GM21526 (cell line): ENCODE measurements around the gene ZNF672.
"Not testable (repeated sequence)": the region's sequence is repeated elsewhere in the genome, so short reads cannot be mapped to it uniquely, and the experiment has no call there.

ENCODE experiments used
- ATAC-seq: cut with Tn5 transposase; IDR thresholded peaks from one replicate; pipeline ENCODE4 v1.9.1; 2021; ENCODE audit warnings: moderate library complexity; ENCODE audit not compliant: unreplicated experiment, low FRiP score

The ZNF672 gene

DNA sequence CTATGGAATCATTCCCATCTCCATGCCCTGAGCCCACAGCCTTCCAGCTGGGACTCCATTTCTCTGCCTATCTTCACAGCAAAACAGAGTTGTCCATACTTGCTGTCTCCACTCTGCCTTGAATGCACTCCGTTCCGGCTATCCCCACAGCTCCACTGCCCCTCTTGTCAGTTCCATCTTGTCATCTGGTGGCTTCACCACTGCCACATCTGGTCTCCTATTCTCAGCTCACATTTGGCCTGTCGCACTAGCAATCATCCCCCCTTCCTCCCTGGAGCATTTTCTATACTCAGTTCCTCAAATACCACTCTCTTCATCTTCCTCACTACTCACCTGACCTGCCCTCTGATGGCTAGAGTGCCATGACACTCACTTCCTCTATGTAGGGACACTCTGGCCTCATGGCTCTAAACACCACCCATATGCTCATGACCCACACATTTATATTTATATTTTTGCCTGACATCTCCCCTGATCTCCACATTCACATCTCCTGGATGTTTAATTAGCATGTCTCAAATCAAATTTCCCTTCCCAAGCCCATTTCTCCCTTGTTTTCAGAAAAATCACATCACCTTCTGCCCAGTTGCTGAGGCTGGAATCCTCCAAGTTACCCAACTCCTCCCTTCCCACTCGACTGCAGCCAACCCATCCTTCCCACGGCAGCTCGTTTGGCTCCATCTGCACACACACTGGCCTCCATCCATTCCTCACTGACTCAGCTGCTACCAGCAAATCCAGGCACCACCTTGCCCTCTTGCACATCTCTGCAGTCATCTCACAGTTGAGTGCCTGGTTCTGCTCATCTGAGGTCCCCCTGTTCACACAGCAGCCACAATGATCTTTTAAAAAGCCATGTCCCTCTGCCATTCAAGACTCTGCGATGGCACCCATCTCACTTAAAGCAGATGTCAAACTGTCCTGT is 14.7 kb downstream of the ZNF672 start:
- ATAC-seq, result no peak

DNA sequence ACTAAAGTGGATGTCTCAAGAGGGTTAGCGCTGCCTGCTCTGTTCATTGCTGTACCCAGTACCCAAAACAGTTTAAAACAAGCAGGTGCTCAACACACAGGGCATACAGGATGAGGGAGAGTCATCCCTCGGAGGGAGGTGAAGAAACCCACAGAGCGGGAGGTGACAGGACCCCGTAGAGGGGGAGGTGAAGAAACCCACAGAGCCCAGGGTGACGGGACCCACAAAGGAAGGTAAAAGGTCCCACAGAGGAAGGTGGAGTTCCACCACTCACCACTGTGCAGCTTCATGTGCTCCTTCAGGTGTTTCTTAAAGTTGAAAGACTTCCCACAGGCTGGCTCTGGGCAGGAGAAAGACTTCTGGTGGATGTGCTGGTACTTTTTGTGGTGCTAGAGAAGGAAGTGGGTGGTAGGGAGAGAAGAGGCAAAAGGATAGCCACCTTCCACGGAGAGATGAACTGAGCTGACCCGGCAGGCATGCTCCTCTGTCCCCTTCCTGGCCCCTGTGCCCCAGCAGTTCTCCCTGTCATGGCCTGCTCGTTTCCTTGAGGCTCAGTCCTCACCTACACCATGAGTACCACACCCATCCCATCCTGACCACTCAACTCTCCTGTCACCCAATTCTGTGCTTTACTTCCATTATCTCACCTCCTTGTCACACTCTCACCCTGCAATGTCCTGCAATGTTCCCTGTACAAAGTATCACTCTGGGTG is 15.8 kb downstream of the ZNF672 start:
- ATAC-seq, result no peak

DNA sequence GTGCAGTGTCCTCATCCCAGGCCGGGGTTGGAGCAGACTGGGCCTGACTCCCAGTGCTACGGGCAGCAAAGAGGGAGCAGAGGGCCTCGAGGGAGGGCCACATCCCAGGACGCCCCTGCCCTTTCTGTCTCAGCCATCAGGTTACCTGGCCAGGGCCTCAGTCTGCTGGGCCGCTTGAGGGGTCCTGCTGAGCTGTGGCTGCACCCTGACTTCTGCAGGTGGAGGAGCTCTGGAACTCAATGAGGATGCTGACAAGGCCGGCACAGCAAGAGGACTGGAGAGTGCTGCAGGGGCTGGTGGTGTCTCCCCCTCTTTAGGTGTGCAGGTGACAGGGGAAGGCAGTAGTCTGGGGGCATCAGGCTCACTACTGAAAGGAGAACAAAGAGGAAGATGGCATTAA is 17.6 kb downstream of the ZNF672 start:
- no peak for ATAC-seq

DNA sequence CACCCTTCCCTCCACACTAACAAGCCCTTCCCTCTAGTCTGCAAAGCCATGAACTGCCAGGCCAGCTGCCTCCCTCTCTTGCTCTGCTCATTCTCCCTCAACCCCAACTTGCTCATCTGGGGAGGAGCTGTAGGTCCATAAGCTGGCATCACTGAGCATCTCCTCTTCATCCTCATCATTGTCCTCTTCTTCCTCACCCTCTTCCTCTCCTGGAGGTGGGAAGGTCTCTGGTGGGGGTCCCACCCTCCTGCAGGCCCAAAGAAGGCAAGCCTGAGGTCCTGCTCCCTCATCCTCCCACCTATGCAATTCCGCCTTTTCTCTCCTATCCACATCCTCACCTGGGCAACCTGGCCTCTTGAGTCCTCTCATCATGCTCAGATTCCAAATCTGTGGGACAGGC is 18.2 kb downstream of the ZNF672 start:
- ATAC-seq, result no peak

DNA sequence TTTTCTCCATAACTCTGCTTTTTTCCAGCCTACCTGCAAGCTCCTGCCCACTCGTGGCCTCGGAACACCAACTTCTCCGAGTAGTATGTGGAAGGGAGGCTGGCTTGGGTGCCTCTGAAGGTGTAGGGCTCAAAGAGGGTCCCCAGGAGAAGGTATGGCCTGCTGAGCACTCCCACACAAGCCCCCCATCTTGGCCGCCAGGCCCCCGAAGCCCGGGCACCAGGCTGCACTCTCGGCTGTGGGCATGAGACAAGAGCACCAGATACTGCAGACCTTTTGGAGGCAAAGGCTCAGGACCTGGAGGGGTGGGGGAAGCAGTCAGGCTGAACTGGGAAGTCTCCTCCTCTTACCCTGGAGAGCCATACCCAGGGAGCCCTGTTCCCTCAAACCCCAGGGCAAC is 19.2 kb downstream of the ZNF672 start:
- ATAC-seq, result no peak

DNA sequence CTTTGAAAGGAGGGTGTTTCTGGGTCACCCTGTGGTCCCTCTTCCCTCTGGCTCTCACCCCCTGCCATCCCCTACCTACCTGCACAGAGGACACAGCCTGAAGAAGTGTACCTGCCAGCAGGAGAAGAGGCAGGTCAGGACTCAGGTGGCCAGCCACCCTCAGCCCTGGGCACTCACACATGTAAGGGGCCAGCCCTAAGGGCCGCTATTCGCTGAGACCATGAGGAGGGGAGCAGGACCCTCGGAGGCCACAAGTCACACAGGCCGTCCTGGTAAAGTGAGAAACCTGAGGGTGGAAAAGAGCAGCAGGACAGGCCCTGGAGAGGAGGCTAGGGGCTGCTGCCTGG is 19.7 kb downstream of the ZNF672 start:
- no peak for ATAC-seq

DNA sequence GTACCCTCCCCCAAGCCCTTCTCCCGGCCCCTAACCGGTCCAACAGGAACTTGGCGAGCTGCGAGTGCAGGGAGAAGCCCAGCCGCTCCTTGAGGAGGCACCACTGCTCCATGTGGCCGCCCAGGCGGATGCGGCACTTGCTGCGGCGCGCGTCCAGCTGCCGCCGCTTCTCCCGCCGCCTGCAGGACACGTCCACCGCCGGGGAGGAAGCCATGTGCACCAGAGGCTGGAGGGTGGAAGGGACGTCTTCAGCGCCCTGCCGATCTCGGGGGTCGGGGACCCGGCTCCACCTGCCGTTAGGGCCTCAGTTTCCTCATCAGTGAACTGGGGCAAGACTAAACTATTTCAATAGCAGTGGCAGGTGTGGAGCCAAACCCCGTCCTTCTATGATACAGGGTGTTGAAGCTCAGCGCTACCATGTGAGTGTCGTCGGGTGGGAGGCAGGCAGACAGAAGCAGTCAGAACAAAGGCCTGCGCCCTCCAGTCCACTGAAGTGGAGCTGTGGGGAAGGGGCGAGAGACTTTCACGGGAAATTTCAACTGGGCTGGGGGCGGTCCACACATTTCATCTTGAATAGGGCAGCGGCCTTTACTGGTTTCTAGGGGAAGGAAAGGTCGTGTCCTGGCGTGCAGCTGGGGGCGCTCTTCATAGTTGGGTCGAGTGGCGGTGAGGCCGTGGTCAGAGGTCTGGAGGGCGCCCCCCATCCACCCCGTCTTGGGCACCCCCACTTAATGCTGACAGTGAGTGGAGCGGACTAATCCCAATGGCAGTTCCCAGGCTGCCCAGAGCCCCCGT is 20.3 kb downstream of the ZNF672 start:
- peak; percentile 36 for ATAC-seq

DNA sequence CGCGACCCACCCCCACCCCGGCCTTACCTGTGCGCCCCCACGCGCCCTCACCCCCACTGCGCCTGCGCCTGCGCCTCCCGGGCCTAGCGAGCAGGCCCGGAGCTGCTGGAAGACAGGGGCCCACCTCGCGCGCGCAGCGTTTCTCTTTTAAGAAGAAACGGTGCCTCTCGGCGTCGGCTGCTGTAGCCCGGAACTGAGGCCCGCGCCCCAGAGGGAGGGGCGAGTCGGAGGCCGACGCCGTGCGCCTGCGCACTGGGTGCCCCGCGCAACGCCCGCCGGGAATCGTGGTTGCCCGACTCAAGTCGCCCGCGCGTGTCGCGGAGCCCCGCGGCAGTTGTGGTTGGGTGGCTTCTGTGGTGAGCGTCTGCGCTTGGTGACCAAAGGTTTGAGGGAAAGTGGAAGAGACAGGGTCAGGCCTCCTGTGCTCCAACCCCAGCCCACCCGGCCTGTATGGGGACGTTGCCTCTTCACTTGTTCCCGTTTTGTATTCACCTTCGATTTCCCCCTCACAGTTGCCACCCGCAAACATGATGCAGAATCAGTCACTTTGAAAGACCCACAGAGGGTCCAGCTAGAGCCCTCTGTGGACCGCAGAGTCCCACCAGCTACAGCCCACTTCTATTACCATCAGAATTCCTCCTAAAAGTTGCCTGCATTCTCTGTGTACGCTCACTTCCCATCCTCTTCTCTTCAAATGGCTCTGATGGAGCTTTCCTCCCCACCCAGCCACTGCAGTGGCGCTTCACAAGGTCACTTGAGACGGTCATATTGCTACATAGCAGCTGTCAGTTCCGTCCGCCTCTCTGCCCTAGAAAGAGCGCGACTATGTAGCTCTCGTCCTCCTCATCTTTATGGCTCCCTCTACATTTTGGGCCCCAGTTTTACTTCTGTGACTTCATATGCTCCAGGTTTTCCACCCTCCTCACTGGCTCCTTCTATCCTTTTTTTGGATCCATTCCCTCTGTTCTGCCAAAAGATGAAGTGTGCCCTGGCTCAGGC is 21.2 kb downstream of the ZNF672 start, which contains the start of gene ZNF692:
TSS of gene ZNF692 (minus strand) at position 195 of the 999 bp plus-strand sequence. CDS start 776 bp downstream, outside the sequence.
- peak; percentile 74 for ATAC-seq

DNA sequence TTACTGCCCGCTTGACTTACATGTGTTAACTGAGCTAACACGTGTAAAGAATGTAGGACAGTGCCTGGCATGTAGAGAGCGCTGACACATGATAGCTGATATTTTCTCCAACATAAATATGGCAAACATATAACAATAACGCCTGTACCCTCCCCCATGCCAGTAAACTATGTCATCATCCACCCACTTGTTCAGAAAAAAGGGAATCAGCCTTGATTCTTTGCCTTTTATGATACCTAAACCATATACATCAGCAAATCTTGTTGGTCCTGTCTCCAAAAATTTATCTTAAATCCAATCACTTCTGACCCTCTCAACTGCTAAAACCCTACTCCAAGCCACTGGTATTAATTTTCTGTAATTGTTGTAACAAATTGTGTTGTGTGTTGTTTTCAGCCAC is 22.0 kb downstream of the ZNF672 start:
- no peak for ATAC-seq

DNA sequence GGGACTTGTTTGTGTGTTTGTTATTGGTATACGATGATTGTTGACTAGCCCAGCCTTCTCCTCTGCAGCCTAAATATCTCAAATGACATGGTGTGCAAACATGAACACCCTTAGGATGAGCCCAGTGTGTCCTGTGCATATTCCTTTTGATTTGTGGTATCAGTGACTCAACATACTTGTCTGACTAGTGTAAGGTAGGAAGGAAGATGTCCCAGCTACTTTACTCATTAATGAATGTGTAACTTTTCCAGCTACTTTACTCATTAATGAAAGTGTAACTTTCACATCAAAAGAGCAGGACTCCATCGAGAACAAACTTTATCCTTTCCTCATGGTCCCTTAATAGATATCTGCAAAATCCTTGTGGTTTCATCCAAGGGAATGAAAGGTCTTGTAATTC is 23.6 kb downstream of the ZNF672 start:
- no peak for ATAC-seq

DNA sequence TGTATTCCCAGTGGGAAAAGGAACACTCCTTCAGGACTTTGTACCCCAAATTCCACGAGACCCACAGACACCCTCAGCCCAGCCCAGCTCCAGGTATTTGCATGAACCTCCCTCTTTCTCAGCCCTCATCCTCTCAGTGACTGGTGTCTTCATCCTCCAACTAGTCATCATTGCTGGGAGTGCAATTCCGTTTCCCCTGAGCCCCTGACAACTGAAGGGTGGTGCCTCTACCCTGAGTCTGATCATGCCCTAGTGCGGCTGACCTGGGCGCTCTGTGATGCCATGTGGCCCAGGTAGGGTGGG is 24.6 kb downstream of the ZNF672 start:
- peak; percentile 14 for ATAC-seq

DNA sequence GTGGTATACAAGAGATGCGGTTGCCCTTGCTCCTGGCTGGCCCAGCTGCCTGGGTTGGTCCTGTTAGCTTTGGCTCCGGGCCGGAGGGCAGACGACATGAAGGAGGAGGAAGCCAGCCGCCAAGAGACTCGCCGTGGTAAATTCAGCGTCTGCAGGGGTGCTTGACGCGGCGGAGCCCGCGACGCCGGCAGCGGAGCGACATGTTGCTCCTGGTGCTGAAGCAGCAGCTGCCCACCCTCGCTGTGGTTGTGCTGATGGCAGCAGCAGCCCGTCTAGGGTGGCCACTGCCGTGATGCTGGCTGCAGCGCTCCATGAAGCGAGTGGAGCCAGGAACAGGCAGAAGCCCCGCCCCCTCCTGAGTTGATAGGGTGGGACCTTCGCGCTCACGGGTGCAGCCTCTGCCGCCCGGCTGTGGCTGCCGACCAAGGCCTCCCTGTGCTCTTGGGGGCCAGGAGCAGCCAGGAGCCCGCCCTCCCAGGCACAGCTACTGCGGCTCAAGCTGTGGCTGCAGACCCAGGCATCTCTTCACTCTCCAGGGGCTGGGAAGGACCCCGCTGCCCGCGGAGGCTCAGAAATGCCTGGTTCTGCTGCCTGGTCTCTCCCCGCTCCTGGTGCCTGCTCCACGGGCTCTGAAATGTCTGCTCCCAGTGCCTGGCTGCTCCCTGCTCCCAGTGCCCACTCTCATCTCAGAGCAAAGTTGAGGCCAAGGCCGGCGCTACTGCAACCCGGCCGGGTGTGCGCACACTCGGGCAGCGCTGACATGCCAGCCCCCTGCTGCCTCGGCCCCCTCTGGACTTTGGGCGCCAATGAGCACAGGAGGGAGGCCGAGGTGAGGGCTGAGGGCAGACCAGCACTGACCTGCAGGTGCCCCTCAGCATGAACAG is 25.2 kb downstream of the ZNF672 start:
- ATAC-seq, result peak; percentile 63

DNA sequence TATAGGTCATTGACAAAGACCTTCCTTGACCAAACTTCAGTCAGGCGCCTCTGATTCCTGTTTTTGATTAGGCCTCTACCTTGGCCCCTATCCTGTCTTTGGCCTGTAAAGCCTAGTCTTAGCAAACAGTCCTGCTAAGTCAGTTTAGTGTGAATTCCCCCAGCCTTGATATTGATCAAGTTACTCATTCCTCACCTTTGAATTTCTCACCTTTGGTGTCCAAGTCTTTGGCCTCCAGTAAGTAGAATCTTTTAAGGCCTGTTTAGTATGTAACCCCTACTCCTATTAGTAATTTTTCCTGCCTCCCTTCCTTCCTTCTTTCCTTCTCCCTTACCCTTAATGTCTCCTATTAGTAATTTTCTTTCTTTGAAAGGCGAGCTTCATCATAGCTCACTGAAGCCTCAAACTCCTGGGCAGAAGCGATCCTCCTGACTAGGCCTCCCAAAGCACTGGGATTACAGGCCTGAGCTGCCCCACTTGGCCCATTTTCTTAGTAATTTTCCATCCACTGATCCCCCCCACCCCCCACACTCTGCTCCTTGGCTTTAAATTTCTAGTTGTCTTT is 33.9 kb downstream of the ZNF672 start:
- no peak for ATAC-seq

DNA sequence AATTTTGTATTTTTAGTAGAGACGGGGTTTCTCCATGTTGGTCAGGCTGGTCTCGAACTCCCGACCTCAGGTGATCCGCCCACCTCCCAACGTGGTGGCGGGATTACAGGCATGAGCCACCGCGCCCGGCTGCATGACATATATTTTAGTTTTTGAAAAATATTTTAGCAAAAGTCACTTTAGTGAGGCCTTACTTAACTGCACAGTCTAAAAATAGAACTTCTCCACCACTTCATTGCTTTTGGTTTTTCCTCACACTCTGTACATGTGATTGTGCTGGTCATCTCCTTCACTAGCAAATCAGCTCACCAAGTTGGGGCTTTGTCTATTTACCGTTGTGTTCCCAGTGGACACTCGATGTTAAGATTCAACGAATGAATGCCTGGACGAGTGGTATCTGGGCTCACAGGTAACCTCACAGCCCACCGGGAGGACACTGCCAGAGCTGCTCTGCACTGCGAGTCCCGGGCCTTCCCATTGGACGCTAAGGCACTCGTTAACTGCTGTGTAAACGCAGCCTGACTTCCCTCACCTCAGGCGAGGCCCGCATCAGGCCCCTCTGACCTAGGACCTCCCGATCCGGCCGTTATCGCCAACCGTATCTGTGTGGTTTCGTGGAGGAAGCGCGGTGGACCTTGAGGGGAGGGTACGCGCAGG is 34.9 kb downstream of the ZNF672 start:
- ATAC-seq, result peak; percentile 36

DNA sequence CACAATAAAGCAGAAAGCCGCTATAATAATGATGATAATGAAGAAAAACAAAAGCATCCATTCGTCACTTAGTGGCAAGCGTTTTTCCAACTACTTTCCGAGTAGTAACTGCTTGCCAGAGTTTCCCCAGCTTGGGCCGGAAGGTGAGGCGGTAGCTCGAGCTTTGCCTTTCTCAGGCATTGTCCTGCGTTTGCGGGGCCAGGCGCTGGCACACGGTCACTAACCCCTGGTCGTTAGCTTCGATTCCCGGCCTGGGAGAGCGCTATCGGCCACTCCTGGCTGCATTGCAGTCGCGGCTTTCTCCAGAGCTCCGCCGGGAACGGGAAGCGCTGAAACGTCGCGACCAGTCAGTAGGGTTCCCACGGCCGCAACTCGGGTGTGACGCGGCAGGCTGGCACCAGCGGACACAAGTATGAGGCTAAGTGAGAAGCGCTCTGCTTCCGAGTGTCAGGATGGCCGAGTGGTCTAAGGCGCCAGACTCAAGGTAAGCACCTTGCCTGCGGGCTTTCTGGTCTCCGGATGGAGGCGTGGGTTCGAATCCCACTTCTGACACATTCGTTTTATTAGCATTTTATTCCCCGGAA is 35.5 kb downstream of the ZNF672 start:
- ATAC-seq, result peak; percentile 82

DNA sequence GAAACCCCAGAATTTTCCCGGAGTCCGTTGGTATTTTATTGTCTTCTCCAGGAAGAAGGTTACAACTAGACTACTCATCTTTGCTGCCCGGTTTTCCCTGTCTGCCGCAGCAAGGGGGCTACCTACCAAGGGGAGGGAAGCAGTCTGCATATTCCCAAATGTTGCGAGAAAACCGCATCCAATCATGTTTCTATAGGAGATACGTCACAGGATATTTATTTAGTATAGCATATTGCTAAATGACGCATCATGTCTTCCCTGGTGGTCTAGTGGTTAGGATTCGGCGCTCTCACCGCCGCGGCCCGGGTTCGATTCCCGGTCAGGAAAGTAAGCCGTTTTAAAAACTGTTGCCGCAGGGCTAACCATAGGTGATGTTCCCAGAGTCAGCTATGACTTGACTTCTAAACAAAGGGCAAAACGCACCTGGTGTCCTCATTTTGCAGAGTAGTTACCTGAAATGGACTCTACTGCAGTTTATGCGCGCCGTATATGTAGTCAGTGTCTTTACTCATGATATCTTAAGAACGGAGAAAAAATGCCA is 36.0 kb downstream of the ZNF672 start:
- peak; percentile 60 for ATAC-seq

DNA sequence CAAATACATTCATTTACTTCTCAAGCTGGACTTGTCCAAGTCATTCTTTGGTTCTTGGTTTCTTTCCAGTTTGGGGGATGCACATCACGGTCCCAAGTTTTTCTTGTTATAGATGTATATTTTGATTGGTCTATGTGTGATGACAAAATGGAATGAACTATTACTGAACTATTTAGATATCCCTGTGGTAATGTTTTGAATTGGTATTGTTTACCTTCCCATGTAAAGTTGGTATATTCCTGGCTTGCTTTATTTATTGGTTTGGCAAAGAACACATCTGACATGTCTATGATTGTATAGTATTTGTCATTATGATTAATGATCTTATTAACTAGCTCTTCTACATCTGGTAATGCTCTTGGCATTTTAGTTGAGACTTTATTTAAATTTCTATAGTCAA is 43.2 kb downstream of the ZNF672 start:
- no peak for ATAC-seq

DNA sequence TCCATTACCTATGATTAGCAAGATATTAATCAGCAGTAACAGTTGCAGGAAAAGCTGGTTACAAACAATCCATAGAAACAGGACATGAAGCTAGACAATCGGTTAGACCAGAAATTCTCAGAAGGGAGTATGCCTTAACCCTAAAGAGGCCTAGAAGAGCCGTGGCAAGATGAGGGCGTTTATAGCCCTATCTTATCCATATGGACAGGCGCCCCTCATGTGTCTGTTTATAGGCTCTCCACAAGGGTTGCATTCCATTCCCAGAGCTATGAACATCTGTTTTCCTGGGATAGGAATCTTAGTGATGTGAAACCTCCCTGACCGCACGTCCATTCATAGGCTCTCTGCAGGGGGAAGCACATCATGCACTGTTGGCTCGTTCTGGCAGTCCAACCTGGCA is 44.4 kb downstream of the ZNF672 start:
- not testable (repeated sequence) for ATAC-seq
